GM18517 (cell line): ENCODE results near the gene ADARB2.

Experiments
- ATAC-seq: cut with Tn5 transposase; IDR thresholded peaks from one replicate; pipeline ENCODE4 v1.9.1; 2021; ENCODE audit warnings: mild to moderate bottlenecking, moderate library complexity; ENCODE audit not compliant: unreplicated experiment

ADARB2 gene

DNA sequence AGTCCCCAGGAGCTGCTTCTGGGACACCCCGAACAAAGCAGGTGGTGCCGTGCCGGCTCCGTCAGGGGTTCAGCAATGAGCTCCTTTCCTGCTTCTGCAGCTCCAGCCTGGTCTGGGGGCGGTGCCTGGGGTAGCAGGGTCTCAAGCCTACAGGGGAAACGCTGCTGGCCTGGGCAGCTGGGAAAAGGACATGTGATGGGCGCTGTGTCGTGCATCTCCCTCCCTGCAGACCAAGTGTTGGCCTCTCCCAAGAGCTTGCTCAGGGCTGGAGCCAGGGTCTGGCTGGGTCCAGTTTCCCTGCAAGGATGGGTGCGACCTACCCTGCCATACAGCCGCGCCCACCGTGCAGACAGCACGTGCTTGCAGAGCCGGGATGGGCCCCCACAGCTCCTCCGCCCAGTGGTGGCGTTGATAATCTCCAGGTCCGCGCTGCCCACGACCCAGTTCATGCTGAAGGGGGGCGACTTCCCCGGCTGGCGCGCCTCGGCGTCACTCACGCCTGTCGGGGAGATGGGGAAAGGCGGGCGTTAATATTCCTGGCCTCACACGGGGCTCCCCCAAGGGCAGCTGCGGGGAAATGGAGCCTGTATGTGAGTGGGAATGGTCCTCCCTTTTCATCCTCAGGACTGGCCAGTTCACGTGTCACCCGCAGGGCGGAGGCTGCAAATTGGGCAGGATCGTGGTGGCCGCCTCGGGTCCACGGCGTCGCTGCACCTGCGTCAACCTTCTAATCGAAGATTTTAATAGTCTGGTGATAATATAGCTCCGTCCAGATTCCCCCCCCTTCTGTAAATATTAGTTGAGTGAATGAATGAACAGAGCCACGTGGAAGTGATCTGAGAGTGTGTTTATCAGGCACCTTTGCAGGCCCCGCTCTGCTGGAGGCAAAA is 552.5 kb downstream of the ADARB2 start:
- ATAC-seq = no peak

- no peak for ATAC-seq
Observed at GRCh38 chr10:1183701-1184100, 553.6 kb downstream of the ADARB2 start.

DNA sequence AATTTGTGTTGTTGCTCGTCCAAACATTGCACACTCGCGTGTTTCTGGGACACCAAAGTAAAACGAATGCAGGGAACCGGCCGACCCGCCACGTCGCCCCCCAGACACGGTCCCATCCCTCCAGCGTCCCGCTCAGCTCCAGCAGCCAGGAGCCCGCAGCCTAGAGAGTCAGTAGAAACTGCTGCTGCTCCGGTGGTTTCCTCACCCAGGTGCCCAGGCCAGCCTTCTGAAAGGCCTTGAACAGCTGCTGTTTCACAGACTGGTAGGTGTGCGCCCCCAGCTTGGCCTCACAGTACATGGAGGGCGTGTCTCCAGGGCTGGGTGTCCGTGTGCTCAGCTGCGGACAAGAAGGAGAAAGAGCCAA is 554.3 kb downstream of the ADARB2 start:
- no peak for ATAC-seq

GRCh38 chr10:1182280-1183032 is 554.9 kb downstream of the ADARB2 start:
- no peak for ATAC-seq

DNA sequence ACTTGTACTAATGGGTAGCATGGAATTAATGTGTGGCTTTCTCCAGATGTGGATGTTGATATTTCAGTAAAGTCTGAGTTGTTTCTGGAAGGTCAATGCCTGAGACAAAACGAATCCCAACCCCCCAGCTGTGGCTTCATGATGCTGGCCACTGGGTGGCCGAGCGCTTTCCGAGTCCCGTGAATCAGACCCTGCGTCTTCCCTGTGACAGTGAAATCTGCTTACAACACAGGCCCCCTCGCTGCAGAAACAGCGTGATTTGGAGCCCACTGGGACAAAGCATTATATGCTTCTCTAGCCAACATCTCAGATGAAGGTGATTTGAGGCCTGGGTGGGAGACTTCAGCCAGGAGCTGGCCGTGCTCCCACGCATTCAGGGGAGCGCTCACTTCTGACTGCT is 556.5 kb downstream of the ADARB2 start:
- ATAC-seq = no peak

GRCh38 chr10:1180071-1180730 is 557.1 kb downstream of the ADARB2 start:
- ATAC-seq = no peak

DNA sequence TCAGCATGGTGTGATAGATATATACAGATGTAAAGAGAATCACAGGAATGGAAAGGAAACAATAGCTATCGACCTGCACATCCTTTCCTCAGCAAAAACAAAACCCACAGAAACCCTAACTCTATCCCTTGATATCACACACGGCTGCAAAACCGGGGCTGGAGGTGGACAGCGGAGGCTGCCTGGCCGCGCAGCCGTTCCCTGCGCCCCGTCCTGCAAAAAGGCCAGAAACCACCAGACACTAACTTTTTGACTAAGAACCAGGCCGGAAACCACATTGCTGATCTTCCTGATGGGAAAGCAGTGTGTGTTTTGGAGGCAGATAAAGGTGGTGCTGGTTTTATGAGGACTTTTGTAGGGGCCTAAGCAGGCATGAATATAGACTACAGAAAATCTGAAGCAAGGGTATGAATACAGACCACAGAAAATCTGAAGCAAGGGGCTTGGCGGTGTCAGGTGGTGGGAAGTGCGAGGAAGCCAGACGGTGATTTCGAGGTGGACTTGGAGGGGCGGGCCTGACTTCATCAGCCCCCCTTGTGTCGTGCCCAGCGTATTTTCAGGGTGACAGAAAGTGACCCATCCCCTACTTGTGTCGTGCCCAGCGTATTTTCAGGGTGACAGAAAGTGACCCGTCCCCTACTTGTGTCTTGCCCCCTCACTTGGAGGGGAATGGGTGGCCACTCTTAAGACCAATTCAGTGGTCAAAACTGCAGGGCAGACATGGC is 557.8 kb downstream of the ADARB2 start:
- no peak for ATAC-seq

DNA sequence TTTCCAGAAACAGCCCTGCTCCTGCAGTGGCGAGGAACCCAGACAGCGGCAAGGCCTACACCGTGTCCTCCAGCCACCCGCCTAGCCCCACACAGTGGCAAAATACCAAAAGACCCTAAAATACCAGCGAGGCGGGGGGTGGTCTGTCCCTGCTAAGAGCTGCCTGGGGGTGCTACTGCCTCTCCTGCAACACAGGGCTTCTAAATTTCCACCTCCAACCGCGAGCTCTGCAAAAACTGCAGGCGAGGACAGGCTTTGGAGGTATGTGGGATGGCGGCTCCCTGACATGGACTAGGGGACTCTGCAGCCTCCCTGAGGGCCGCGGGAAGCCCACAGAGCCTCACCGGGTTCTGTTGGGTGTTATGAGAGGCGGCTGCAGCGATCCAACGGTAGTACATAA is 558.8 kb downstream of the ADARB2 start:
- no peak for ATAC-seq

GRCh38 chr10:1177936-1178335 is 559.4 kb downstream of the ADARB2 start:
- no peak for ATAC-seq

DNA sequence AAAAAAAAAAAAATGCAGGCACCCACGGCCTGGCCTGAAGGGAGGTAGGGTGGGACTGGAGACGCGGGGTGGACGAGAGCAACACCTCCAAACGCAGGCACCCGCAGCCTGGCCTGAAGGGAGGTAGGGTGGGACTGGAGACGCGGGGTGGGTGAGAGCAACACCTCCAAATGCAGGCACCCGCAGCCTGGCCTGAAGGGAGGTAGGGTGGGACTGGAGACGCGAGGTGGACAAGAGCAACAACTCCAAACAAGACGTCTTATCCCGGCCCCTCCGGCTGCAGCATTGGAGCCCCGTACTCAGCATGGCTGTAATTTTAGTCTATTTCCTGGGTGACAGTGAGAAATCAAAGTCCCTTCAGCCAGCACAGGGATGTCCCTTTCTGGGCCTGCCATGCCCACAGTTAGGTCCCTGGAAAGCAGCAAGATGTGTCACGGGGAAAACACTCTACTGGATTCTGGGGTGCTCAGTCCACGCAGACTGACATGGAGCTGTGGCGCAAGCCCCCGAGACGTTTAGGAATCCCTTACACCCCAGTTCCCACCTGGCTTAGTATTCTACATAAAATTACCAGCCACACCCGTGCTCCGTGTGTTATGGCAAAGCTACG is 561.3 kb downstream of the ADARB2 start:
- ATAC-seq = no peak

DNA sequence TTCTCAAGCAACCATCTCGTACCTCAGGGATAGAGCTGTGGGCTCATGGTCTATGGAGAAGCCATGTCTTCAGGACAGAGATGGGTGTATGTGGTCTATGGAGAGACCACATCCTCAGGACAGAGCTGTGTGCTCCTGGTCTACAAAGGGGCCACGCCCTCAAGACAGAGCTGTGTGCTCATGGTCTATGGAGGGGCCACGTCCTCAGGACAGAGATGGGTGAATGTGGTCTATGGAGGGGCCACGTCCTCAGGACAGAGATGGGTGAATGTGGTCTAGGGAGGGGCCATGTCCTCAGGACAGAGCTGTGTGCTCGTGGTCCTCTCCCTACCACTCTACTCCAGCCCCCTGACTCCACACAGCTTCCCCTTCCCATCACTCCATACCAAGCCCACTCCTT is 563.3 kb downstream of the ADARB2 start:
- ATAC-seq = no peak

- no peak for ATAC-seq
Observed at GRCh38 chr10:1173091-1173490, 564.2 kb downstream of the ADARB2 start.

DNA sequence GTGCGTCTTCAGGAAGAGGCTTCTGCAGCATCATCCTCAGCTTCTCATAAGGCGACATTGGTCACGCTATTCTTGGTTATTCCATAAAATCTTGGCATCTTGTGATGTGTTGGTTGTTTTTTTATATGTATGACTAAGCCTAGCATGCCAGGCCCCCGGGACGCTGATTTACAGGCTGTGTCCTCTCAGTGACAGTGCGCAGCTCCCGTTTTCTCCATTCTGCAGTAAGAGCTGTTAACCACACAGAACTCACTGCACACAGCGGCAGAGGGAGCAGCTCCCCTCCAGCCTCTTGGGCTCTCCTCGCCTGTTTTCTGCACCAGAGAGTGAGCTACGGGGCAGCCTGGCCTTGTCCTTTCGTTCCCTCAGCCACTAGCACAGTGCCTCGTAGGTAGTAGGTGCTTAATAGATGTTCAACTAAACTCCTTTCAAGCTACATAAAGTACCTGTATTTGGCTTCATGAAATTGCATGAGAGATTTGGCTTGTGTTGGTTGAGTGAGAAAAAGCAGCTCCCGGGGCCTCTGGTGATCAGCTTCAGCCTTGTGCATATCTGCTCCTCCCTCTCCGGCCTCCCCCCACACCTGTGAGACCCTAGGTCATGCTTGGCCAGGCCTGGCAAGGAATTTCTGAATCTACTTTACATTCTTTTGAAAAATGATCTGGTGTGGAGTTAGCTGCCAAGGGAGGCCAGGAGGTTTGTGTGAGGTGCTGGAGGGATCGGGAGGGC is 564.9 kb downstream of the ADARB2 start:
- ATAC-seq = no peak

DNA sequence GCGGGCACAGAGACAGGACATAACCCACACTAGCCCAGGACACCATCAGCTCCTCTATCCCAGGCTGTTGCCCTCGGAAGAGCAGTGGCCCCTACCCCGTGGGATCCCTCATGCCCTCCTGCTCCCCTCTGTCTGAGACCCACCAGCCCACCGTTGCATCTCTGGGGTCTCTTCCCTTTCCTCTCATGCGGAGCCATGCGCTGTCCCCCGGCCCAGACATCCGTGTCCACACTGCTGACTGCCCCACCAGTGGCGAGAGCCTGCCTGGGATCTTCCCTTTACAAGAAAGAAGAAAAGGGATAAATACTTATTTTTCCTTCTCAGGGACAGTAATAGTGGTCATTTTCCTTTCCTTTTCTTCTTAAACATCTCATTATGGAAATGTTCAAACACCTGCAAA is 565.7 kb downstream of the ADARB2 start:
- no peak for ATAC-seq

DNA sequence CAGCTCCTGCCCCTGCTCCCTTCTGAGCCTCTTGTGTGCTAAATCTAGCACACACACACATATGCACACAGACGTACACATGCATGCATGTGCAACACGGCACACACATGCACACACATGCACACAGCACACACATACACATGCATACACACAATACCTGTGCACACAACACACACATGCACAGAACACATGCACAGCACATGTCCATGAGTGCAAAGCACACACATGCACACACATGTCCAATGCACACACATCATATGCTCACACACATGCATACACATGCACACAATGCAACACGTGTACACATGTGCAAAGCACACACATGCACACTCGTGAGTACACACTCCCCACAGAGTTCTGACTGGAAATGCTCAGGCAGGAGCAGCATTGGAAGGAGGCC is 566.1 kb downstream of the ADARB2 start:
- ATAC-seq = no peak

GRCh38 chr10:1170867-1171180 is 566.5 kb downstream of the ADARB2 start:
- no peak for ATAC-seq

DNA sequence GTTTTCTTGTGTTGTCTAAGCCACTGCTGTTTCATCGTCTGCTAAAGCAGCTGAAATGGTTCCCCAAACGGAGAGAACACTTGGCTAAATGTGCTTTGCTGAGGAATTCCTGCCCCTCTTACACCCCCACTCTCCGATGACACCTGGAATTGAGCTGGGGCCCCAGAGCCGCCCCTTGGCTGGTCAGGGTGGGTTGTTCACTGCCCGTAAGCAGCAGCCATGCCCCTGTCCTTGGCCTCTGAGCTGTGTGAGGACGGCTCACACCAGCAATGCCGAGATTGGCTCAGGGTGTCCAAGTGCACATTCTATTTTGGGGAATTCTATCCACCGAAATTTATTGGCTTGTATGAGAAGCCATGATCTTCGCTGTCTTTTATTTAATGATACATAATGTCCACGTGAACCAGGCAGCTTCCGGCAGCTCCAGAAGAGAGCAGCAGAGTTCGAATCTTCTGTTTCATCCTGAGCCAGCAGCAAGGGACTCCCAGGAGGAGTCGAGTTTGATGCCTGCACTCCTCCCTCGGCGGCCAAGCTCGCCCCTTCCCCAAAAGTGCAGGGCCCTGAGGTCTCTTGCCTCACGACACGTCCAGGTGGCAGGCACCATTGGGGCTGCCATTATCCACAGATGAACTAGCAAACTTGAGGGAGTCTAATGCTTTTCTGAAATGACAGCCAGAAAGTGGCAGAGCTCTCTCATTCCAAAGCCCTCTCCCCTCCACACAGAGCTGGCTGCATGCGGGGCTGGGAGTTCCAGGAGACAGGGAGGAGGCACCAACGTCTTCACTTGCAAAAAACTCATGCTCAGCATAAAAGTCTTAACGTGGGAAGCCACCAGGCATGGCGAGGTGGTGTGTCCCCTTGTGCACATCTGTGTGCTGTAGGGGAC is 567.1 kb downstream of the ADARB2 start:
- no peak for ATAC-seq

GRCh38 chr10:1169186-1169885 is 568.0 kb downstream of the ADARB2 start:
- no peak for ATAC-seq

- ATAC-seq = no peak
Observed at GRCh38 chr10:1168763-1169162, 568.6 kb downstream of the ADARB2 start.
